ENCODE measurements around the gene KIF4A. TPM values are rescaled to one million over a fixed set of nuclear protein-coding genes. Genes with fewer than 3 reads are reported as not detected.
A peak's percentile ranks its signal among the peaks of the same experiment; 100 is the strongest.
"Not testable (repeated sequence)": the region's sequence is repeated elsewhere in the genome, so short reads cannot be mapped to it uniquely, and the experiment has no call there.

KIF4A gene
- total RNA-seq (2014; rRNA removed; shearing (Covaris generic)), result 25.7 and 36.0 TPM in 2 replicates

GRCh38 chrX:70289793-70290770 is at the start of gene KIF4A, which contains the start of gene PDZD11:
Gene KIF4A (plus strand): TSS chrX:70290104. CDS start chrX:70290459, 355 bp downstream.
Gene PDZD11 (minus strand): TSS chrX:70289927. CDS start chrX:70289341, 586 bp downstream.
- Histone ChIP-seq H3K27me3 (ENCODE audit: control insufficient read depth, insufficient read depth, low read length) (no peaks in the 10 kb centered on the region), H3K4me3 (ENCODE audit: insufficient read depth, low read depth, low read length) (peak within 1 kb of the TSS; percentile 69), H3K36me3 (replicated peaks; ENCODE audit: control insufficient read depth, insufficient read depth, low read length) (peaks cover 4% of the 10 kb centered on the region)
- DNase-seq, result peak; percentile 92

- no peak for DNase-seq
These were observed 49.2 kb upstream of the KIF4A start for GRCh38 chrX:70240751-70241150.

GRCh38 chrX:70241501-70241900 is 48.4 kb upstream of the KIF4A start:
- Histone ChIP-seq H3K27me3 (ENCODE audit: control insufficient read depth, insufficient read depth, low read length) (no peaks in the 10 kb centered on the region), H3K4me3 (ENCODE audit: insufficient read depth, low read depth, low read length) (no peak overlapping the region), H3K36me3 (replicated peaks; ENCODE audit: control insufficient read depth, insufficient read depth, low read length) (no peaks in the 10 kb centered on the region)
- DNase-seq, result no peak

More at GRCh38 chrX:70240751-70241150, 49.2 kb upstream of the KIF4A start:
- H3K27me3 ChIP-seq (ENCODE audit: control insufficient read depth, insufficient read depth, low read length), result no peaks in the 10 kb centered on the region
- no peak overlapping the region for H3K4me3 ChIP-seq (ENCODE audit: insufficient read depth, low read depth, low read length)
- H3K36me3 ChIP-seq (replicated peaks; ENCODE audit: control insufficient read depth, insufficient read depth, low read length), result no peaks in the 10 kb centered on the region

GRCh38 chrX:70243601-70244000 is 46.3 kb upstream of the KIF4A start:
- H3K27me3 ChIP-seq (ENCODE audit: control insufficient read depth, insufficient read depth, low read length); H3K36me3 ChIP-seq (replicated peaks; ENCODE audit: control insufficient read depth, insufficient read depth, low read length); H3K4me3 ChIP-seq (ENCODE audit: insufficient read depth, low read depth, low read length); DNase-seq: not testable (repeated sequence)

GRCh38 chrX:70244881-70245280 is 45.0 kb upstream of the KIF4A start:
- H3K4me3 ChIP-seq (ENCODE audit: insufficient read depth, low read depth, low read length), result no peak overlapping the region
- no peak for DNase-seq
- H3K27me3 ChIP-seq (ENCODE audit: control insufficient read depth, insufficient read depth, low read length), result no peaks in the 10 kb centered on the region
- H3K36me3 ChIP-seq (replicated peaks; ENCODE audit: control insufficient read depth, insufficient read depth, low read length), result no peaks in the 10 kb centered on the region

GRCh38 chrX:70247252-70247651 is 42.7 kb upstream of the KIF4A start:
- H3K36me3 ChIP-seq (replicated peaks; ENCODE audit: control insufficient read depth, insufficient read depth, low read length), result no peaks in the 10 kb centered on the region
- DNase-seq, result no peak
- no peaks in the 10 kb centered on the region for H3K27me3 ChIP-seq (ENCODE audit: control insufficient read depth, insufficient read depth, low read length)
- no peak overlapping the region for H3K4me3 ChIP-seq (ENCODE audit: insufficient read depth, low read depth, low read length)

- Histone ChIP-seq H3K4me3 (ENCODE audit: insufficient read depth, low read depth, low read length) (no peak overlapping the region), H3K36me3 (replicated peaks; ENCODE audit: control insufficient read depth, insufficient read depth, low read length) (no peaks in the 10 kb centered on the region), H3K27me3 (ENCODE audit: control insufficient read depth, insufficient read depth, low read length) (no peaks in the 10 kb centered on the region)
- no peak for DNase-seq
These were observed 37.4 kb upstream of the KIF4A start for GRCh38 chrX:70252491-70252890.

- H3K36me3 ChIP-seq (replicated peaks; ENCODE audit: control insufficient read depth, insufficient read depth, low read length), result no peaks in the 10 kb centered on the region
- H3K4me3 ChIP-seq (ENCODE audit: insufficient read depth, low read depth, low read length), result no peak overlapping the region
- no peak for DNase-seq
- H3K27me3 ChIP-seq (ENCODE audit: control insufficient read depth, insufficient read depth, low read length), result no peaks in the 10 kb centered on the region
These were observed 36.4 kb upstream of the KIF4A start for GRCh38 chrX:70253377-70254062.

- DNase-seq, result no peak
- H3K36me3 ChIP-seq (replicated peaks; ENCODE audit: control insufficient read depth, insufficient read depth, low read length), result no peaks in the 10 kb centered on the region
- no peak overlapping the region for H3K4me3 ChIP-seq (ENCODE audit: insufficient read depth, low read depth, low read length)
- H3K27me3 ChIP-seq (ENCODE audit: control insufficient read depth, insufficient read depth, low read length), result no peaks in the 10 kb centered on the region
These were observed 35.9 kb upstream of the KIF4A start for GRCh38 chrX:70254063-70254400.

- DNase-seq, result no peak
- no peaks in the 10 kb centered on the region for H3K27me3 ChIP-seq (ENCODE audit: control insufficient read depth, insufficient read depth, low read length)
These were observed 35.0 kb upstream of the KIF4A start for GRCh38 chrX:70254909-70255308.

GRCh38 chrX:70255452-70255851 is 34.5 kb upstream of the KIF4A start:
- Histone ChIP-seq H3K36me3 (replicated peaks; ENCODE audit: control insufficient read depth, insufficient read depth, low read length) (no peaks in the 10 kb centered on the region), H3K27me3 (ENCODE audit: control insufficient read depth, insufficient read depth, low read length) (no peaks in the 10 kb centered on the region), H3K4me3 (ENCODE audit: insufficient read depth, low read depth, low read length) (no peak overlapping the region)
- no peak for DNase-seq

More at GRCh38 chrX:70254909-70255308, 35.0 kb upstream of the KIF4A start:
- no peak overlapping the region for H3K4me3 ChIP-seq (ENCODE audit: insufficient read depth, low read depth, low read length)
- H3K36me3 ChIP-seq (replicated peaks; ENCODE audit: control insufficient read depth, insufficient read depth, low read length), result no peaks in the 10 kb centered on the region

- no peak for DNase-seq
- no peak overlapping the region for H3K4me3 ChIP-seq (ENCODE audit: insufficient read depth, low read depth, low read length)
These were observed 32.2 kb upstream of the KIF4A start for GRCh38 chrX:70257423-70258288.

GRCh38 chrX:70260104-70260503 is 29.8 kb upstream of the KIF4A start, which contains the start of gene P2RY4:
Gene P2RY4 (minus strand): TSS chrX:70260204. CDS start chrX:70259624, 580 bp downstream.
- no peak within 1 kb of the TSS for H3K4me3 ChIP-seq (ENCODE audit: insufficient read depth, low read depth, low read length)
- no peak for DNase-seq
- no peaks in the 10 kb centered on the region for H3K27me3 ChIP-seq (ENCODE audit: control insufficient read depth, insufficient read depth, low read length)
- no peaks in the 10 kb centered on the region for H3K36me3 ChIP-seq (replicated peaks; ENCODE audit: control insufficient read depth, insufficient read depth, low read length)

More at GRCh38 chrX:70257423-70258288, 32.2 kb upstream of the KIF4A start:
- Histone ChIP-seq H3K36me3 (replicated peaks; ENCODE audit: control insufficient read depth, insufficient read depth, low read length) (no peaks in the 10 kb centered on the region), H3K27me3 (ENCODE audit: control insufficient read depth, insufficient read depth, low read length) (no peaks in the 10 kb centered on the region)

GRCh38 chrX:70262952-70263567 is 26.8 kb upstream of the KIF4A start:
- Histone ChIP-seq H3K36me3 (replicated peaks; ENCODE audit: control insufficient read depth, insufficient read depth, low read length) (no peaks in the 10 kb centered on the region), H3K27me3 (ENCODE audit: control insufficient read depth, insufficient read depth, low read length) (no peaks in the 10 kb centered on the region), H3K4me3 (ENCODE audit: insufficient read depth, low read depth, low read length) (no peak overlapping the region)
- peak; percentile 65 for DNase-seq
